ENCODE measurements around the gene DHODH.

GRCh38 chr16:72043058-72043457 lies 34.5 kb downstream of the DHODH start:
- TF ChIP-seq CTCF (IDR thresholded peaks at IDR 0.05 in 4 of 5, conservative IDR thresholded peaks at IDR 0.05 in 1 of 5) (no peak), POLR2A (IDR thresholded peaks at IDR 0.05) (no peak)
